WERI-Rb-1 (cell line): ENCODE data around the gene PIEZO2.

Source experiments
- DNase-seq: peaks from one replicate; pipeline ENCODE4 v3.0.0-alpha.2; 2020
- H3K27ac ChIP-seq: fragments of 250-450 bp; sonication (Bioruptor Pico); 2 replicates; pipeline ENCODE4 v1.5.1; 2020; ENCODE audit warnings: mild to moderate bottlenecking, moderate library complexity
- H3K27me3 ChIP-seq: fragments of 250-450 bp; sonication (Bioruptor Pico); 2 replicates; pipeline ENCODE4 v1.5.1; 2021; ENCODE audit warnings: mild to moderate bottlenecking, low read depth, moderate library complexity; ENCODE audit not compliant: insufficient read depth, severe bottlenecking
- H3K36me3 ChIP-seq: fragments of 250-450 bp; sonication (Bioruptor Pico); 2 replicates; pipeline ENCODE4 v1.5.1; 2020; ENCODE audit warnings: mild to moderate bottlenecking, moderate library complexity
- H3K4me3 ChIP-seq: 2 replicates; pipeline ENCODE4 v1.5.1; 2011; ENCODE audit warnings: low read depth, mild to moderate bottlenecking, control low read depth, low read length
- H3K9me3 ChIP-seq: fragments of 250-450 bp; sonication (Bioruptor Pico); 2 replicates; pipeline ENCODE4 v1.5.1; 2021; ENCODE audit warnings: mild to moderate bottlenecking, moderate library complexity; ENCODE audit not compliant: severe bottlenecking
- CTCF ChIP-seq: IDR thresholded peaks from 2 replicates; pipeline ENCODE4 v1.5.1; 2011; ENCODE audit warnings: low read depth, mild to moderate bottlenecking, control low read depth, inconsistent platforms, low read length

The PIEZO2 gene

GRCh38 chr18:11163665-11164064 lies 14.3 kb upstream of the PIEZO2 start:
- Histone ChIP-seq H3K27ac (no peak overlapping the region), H3K36me3 (no peaks in the 10 kb centered on the region), H3K9me3 (no peaks in the 10 kb centered on the region), H3K4me3 (no peak overlapping the region), H3K27me3 (peaks cover 2% of the 10 kb centered on the region)
- no peak for TF ChIP-seq CTCF
- no peak for DNase-seq

- Histone ChIP-seq H3K27me3 (peaks cover 2% of the 10 kb centered on the region), H3K27ac (no peak overlapping the region), H3K36me3 (no peaks in the 10 kb centered on the region), H3K9me3 (no peaks in the 10 kb centered on the region), H3K4me3 (no peak overlapping the region)
- no peak for TF ChIP-seq CTCF
- DNase-seq, result no peak
Measured at GRCh38 chr18:11162889-11163288, 13.5 kb upstream of the PIEZO2 start.

- no peak for TF ChIP-seq CTCF
- peaks cover 2% of the 10 kb centered on the region for H3K27me3 ChIP-seq
Measured at GRCh38 chr18:11162462-11162861, 13.1 kb upstream of the PIEZO2 start.

GRCh38 chr18:11160313-11160712 lies 10.9 kb upstream of the PIEZO2 start:
- Histone ChIP-seq H3K27me3 (peaks cover 2% of the 10 kb centered on the region), H3K36me3 (no peaks in the 10 kb centered on the region), H3K4me3 (no peak overlapping the region)

More at GRCh38 chr18:11162462-11162861, 13.1 kb upstream of the PIEZO2 start:
- no peak for DNase-seq
- H3K9me3 ChIP-seq, result no peaks in the 10 kb centered on the region
- H3K4me3 ChIP-seq, result no peak overlapping the region
- H3K27ac ChIP-seq, result no peak overlapping the region
- no peaks in the 10 kb centered on the region for H3K36me3 ChIP-seq

GRCh38 chr18:11159844-11160243 lies 10.5 kb upstream of the PIEZO2 start:
- no peak for TF ChIP-seq CTCF
- peaks cover 6% of the 10 kb centered on the region for H3K27me3 ChIP-seq
- no peaks in the 10 kb centered on the region for H3K36me3 ChIP-seq

More at GRCh38 chr18:11160313-11160712, 10.9 kb upstream of the PIEZO2 start:
- no peak for TF ChIP-seq CTCF
- no peak overlapping the region for H3K27ac ChIP-seq
- DNase-seq, result no peak
- H3K9me3 ChIP-seq, result no peaks in the 10 kb centered on the region

GRCh38 chr18:11156978-11157377 lies 7.6 kb upstream of the PIEZO2 start:
- Histone ChIP-seq H3K27ac (no peak overlapping the region), H3K4me3 (no peak overlapping the region), H3K36me3 (no peaks in the 10 kb centered on the region), H3K27me3 (peaks cover 11% of the 10 kb centered on the region), H3K9me3 (no peaks in the 10 kb centered on the region)
- TF ChIP-seq CTCF, result no peak
- no peak for DNase-seq

More at GRCh38 chr18:11159844-11160243, 10.5 kb upstream of the PIEZO2 start:
- no peaks in the 10 kb centered on the region for H3K9me3 ChIP-seq
- DNase-seq, result no peak
- H3K27ac ChIP-seq, result no peak overlapping the region
- H3K4me3 ChIP-seq, result no peak overlapping the region
